Left lung (tissue), 10 donors: ENCODE data around the gene PGLYRP3. TPM values are rescaled to one million over a fixed set of nuclear protein-coding genes. Genes with fewer than 3 reads are reported as not detected.

ENCODE experiments used
- ATAC-seq: fragments of 200-7000 bp; cut with Tn5 transposase; one replicate; pipeline ENCODE4 v1.9.1; 2020; ENCODE audit warnings: moderate library complexity
- DNase-seq, 4 donors: peaks; one replicate each; pipeline ENCODE4 v3.0.0-alpha.2; 2013 to 2020
- H3K27ac ChIP-seq, 2 donors: fragments of 200-600 bp; sonication (generic) in 1 of 2; one replicate each; pipeline versions ENCODE4 v1.5.0 to v1.8.0; 2020 to 2021
- H3K27me3 ChIP-seq, 2 donors: fragments of 200-600 bp; sonication (generic) in 1 of 2; one replicate each; pipeline versions ENCODE4 v1.5.0 to v1.8.0; 2020 to 2021
- H3K36me3 ChIP-seq, 2 donors: fragments of 200-600 bp; sonication (generic) in 1 of 2; one replicate each; pipeline versions ENCODE4 v1.5.0 to v1.8.0; 2020 to 2021
- H3K4me1 ChIP-seq, 2 donors: fragments of 200-600 bp; one replicate each; pipeline ENCODE4 v1.8.0; 2021
- H3K4me3 ChIP-seq, 2 donors: fragments of 200-600 bp; sonication (generic) in 1 of 2; one replicate each; pipeline versions ENCODE4 v1.5.0 to v1.8.0; 2020 to 2021; ENCODE audit warnings: mild to moderate bottlenecking in 1 of 2
- H3K9me3 ChIP-seq, 2 donors: fragments of 200-600 bp; sonication (generic) in 1 of 2; one replicate each; pipeline versions ENCODE4 v1.5.0 to v1.8.0; 2020 to 2021
- intact Hi-C, 2 donors: fragments of 100-400 bp; cut with DNase I; formaldehyde crosslinking; loops; one replicate each; pipeline versions ENCODE4 v1.11.2 to v1.14.2; 2022
- polyA plus RNA-seq, 6 donors: library from polyadenylated mRNA; unstranded; fragments of 120-200 nt; gene quantifications; one replicate each; pipeline ENCODE4 v1.2.1, GENCODE V29; 2013; ENCODE audit not compliant: insufficient read length in 6 of 6
- total RNA-seq, 2 donors: library from RNA; stranded (reverse); fragmentation: NEBNext Ultra II Directional; extraction: Animal tissue kit (Norgen Biotek cat#: 25700); gene quantifications; one replicate each; pipeline ENCODE4 v1.2.1, GENCODE V29; 2021
- TF ChIP-seq, protein P1 (sequence below), 2 donors: fragments of 200-600 bp; sonication (generic) in 1 of 2; IDR thresholded peaks; one replicate each; pipeline versions ENCODE4 v1.5.0 to v1.8.0; 2021; ENCODE audit warnings: antibody characterized with exemption in 2 of 2
- donor health status: DM: no; HTN: yes; CAD: no.
- donor health status: DM: no; HTN: no; CAD: no.

PGLYRP3 gene
- total and polyA plus RNA-seq, 8 donors: not detected

- Histone ChIP-seq H3K36me3 (no peaks in the 10 kb centered on the region), H3K4me3 (no peak overlapping the region), H3K27me3 (peaks cover 0 to 34% of the 10 kb centered on the region in 2 donors), H3K9me3 (no peaks in the 10 kb centered on the region), H3K4me1 (no peaks in the 10 kb centered on the region), H3K27ac (no peak overlapping the region)
- TF ChIP-seq, protein P1, sequence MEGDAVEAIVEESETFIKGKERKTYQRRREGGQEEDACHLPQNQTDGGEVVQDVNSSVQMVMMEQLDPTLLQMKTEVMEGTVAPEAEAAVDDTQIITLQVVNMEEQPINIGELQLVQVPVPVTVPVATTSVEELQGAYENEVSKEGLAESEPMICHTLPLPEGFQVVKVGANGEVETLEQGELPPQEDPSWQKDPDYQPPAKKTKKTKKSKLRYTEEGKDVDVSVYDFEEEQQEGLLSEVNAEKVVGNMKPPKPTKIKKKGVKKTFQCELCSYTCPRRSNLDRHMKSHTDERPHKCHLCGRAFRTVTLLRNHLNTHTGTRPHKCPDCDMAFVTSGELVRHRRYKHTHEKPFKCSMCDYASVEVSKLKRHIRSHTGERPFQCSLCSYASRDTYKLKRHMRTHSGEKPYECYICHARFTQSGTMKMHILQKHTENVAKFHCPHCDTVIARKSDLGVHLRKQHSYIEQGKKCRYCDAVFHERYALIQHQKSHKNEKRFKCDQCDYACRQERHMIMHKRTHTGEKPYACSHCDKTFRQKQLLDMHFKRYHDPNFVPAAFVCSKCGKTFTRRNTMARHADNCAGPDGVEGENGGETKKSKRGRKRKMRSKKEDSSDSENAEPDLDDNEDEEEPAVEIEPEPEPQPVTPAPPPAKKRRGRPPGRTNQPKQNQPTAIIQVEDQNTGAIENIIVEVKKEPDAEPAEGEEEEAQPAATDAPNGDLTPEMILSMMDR (IDR thresholded peaks at IDR 0.05): no peak
- DNase-seq: no peak
- no peak for ATAC-seq
- intact Hi-C loops: no loop called here
Measured at GRCh38 chr1:153291514-153291913, 21.2 kb downstream of the PGLYRP3 start.

DNA sequence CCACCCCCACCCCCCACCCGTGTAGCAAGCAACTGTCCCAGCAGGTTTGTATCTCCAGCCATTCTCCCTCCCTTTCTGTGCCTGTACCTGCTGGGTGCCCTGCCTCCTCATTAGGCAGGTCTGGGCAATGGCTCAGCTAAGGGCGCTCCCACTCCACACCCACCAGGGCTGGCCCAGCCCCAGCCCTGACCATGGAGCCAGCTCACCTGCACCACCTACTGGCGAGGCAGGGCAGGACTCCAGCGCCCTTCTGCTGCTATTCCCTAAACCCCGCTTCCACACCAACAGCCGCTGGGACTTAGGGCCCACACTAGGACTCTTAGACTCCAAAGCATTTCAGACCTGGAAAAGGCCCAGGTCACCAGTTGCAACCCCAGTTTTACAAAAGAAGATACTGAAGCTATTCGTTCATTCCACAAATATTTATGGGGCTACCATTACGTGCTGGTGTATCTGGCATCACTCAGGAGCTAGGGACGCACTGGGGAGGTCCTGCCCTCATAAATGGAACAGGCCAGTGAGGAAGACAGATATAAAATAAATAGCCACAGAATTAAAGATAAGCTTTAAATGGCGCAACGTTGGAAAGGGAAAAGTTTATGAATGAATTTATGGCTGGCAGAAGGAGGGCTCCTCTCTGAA is 24.0 kb downstream of the PGLYRP3 start:
- no peaks in the 10 kb centered on the region for H3K4me1 ChIP-seq

GRCh38 chr1:153277852-153278251 is 34.9 kb downstream of the PGLYRP3 start:
- H3K9me3 ChIP-seq: no peaks in the 10 kb centered on the region
- ATAC-seq (peak; percentile 84), DNase-seq (no peak)
- peaks cover 0 to 10% of the 10 kb centered on the region in 2 donors for H3K27me3 ChIP-seq
- TF ChIP-seq, protein P1 (IDR thresholded peaks at IDR 0.05): peak; percentile 43 to 59
- no peak overlapping the region for H3K4me3 ChIP-seq
- no peak overlapping the region for H3K27ac ChIP-seq
- H3K36me3 ChIP-seq: no peaks in the 10 kb centered on the region
- intact Hi-C loops: no loop called here
- H3K4me1 ChIP-seq: no peaks in the 10 kb centered on the region

More for the DNA sequence above, 24.0 kb downstream of the PGLYRP3 start:
- ATAC-seq (peak; percentile 62), DNase-seq (peak in 1 of 4 donors; percentile 78)
- Histone ChIP-seq H3K27me3 (peaks cover 0 to 30% of the 10 kb centered on the region in 2 donors), H3K9me3 (no peaks in the 10 kb centered on the region), H3K36me3 (no peaks in the 10 kb centered on the region), H3K27ac (no peak overlapping the region), H3K4me3 (no peak overlapping the region)
- intact Hi-C loops: no loop called here
- TF ChIP-seq, protein P1 (IDR thresholded peaks at IDR 0.05): peak; percentile 8 to 48

GRCh38 chr1:153272186-153272585 is 40.6 kb downstream of the PGLYRP3 start:
- H3K4me3 ChIP-seq: no peak overlapping the region
- peaks cover 3 to 5% of the 10 kb centered on the region in 2 donors for H3K27me3 ChIP-seq
- no peak for ATAC-seq
- H3K9me3 ChIP-seq: no peaks in the 10 kb centered on the region
- H3K27ac ChIP-seq: no peak overlapping the region
- no peaks in the 10 kb centered on the region for H3K4me1 ChIP-seq
- intact Hi-C loops: no loop called here
- no peaks in the 10 kb centered on the region for H3K36me3 ChIP-seq
- TF ChIP-seq, protein P1 (IDR thresholded peaks at IDR 0.05): no peak
- no peak for DNase-seq

GRCh38 chr1:153271711-153272110 is 41.0 kb downstream of the PGLYRP3 start:
- no peak overlapping the region for H3K4me3 ChIP-seq
- no peaks in the 10 kb centered on the region for H3K9me3 ChIP-seq
- H3K36me3 ChIP-seq: no peaks in the 10 kb centered on the region
- intact Hi-C loops: no loop called here
- TF ChIP-seq, protein P1 (IDR thresholded peaks at IDR 0.05): no peak
- no peaks in the 10 kb centered on the region for H3K4me1 ChIP-seq
- no peak overlapping the region for H3K27ac ChIP-seq
- no peak for ATAC-seq
- no peak for DNase-seq
- H3K27me3 ChIP-seq: peaks cover 3 to 10% of the 10 kb centered on the region in 2 donors
